Trophoblast cell (in vitro differentiated cells and primary cell): ENCODE measurements around the gene GATM.

Experiments used
- DNase-seq, 2 donors: peaks; one replicate each; pipeline ENCODE4 v3.0.0-alpha.2; 2016
- H2AFZ ChIP-seq: 2 replicates; pipeline ENCODE4 v1.6.1; 2013; ENCODE audit warnings: low read length, moderate library complexity, mild to moderate bottlenecking; ENCODE audit not compliant: insufficient read depth, poor library complexity
- H2AK5ac ChIP-seq: 2 replicates; pipeline ENCODE4 v1.6.1; 2013; ENCODE audit warnings: mild to moderate bottlenecking, low read length
- H2BK120ac ChIP-seq: 2 replicates; pipeline ENCODE4 v1.6.1; 2013; ENCODE audit warnings: low read length, mild to moderate bottlenecking, moderate library complexity; ENCODE audit not compliant: insufficient read depth, poor library complexity
- H2BK12ac ChIP-seq: 2 replicates; pipeline ENCODE4 v1.6.1; 2013; ENCODE audit warnings: mild to moderate bottlenecking, low read length, moderate library complexity
- H2BK5ac ChIP-seq: 2 replicates; pipeline ENCODE4 v1.6.1; 2013; ENCODE audit warnings: low read length, low read depth, moderate library complexity, mild to moderate bottlenecking; ENCODE audit not compliant: poor library complexity
- H3K14ac ChIP-seq: 2 replicates; pipeline ENCODE4 v1.6.1; 2013; ENCODE audit warnings: mild to moderate bottlenecking, low read length
- H3K18ac ChIP-seq: 2 replicates; pipeline ENCODE4 v1.6.1; 2013; ENCODE audit warnings: mild to moderate bottlenecking, low read length
- H3K23ac ChIP-seq: 2 replicates; pipeline ENCODE4 v1.6.1; 2013; ENCODE audit warnings: low read length
- H3K27ac ChIP-seq: 2 replicates; pipeline ENCODE4 v1.5.1; 2013; ENCODE audit warnings: low read depth, mild to moderate bottlenecking, inconsistent platforms, low read length, moderate library complexity
- H3K27me3 ChIP-seq: 2 replicates; pipeline ENCODE4 v1.6.1; 2013; ENCODE audit warnings: inconsistent platforms, mild to moderate bottlenecking, low read length, moderate library complexity; ENCODE audit not compliant: insufficient read depth
- H3K36me3 ChIP-seq, 2 experiments: 1 replicate in 1 of 2; 2 replicates in 1 of 2; pipeline ENCODE4 v1.6.1; 2013; ENCODE audit warnings: low read length in 2 of 2, mild to moderate bottlenecking in 2 of 2, moderate library complexity in 1 of 2; ENCODE audit not compliant: insufficient read depth in 2 of 2, control insufficient read depth in 1 of 2
- H3K4ac ChIP-seq: 2 replicates; pipeline ENCODE4 v1.6.1; 2013; ENCODE audit warnings: low read depth, mild to moderate bottlenecking, low read length, moderate library complexity
- H3K4me1 ChIP-seq, 2 experiments: 1 replicate in 1 of 2; 2 replicates in 1 of 2; pipeline ENCODE4 v1.6.1; 2013; ENCODE audit warnings: low read length in 2 of 2, mild to moderate bottlenecking in 2 of 2, moderate library complexity in 1 of 2; ENCODE audit not compliant: insufficient read depth in 2 of 2, control insufficient read depth in 1 of 2
- H3K4me2 ChIP-seq: 2 replicates; pipeline ENCODE4 v1.6.1; 2013; ENCODE audit warnings: inconsistent platforms, mild to moderate bottlenecking, low read length, moderate library complexity
- H3K4me3 ChIP-seq: 2 replicates; pipeline ENCODE4 v1.5.1; 2013; ENCODE audit warnings: mild to moderate bottlenecking, low read depth, low read length, inconsistent platforms
- H3K79me1 ChIP-seq: one replicate; pipeline ENCODE4 v1.6.1; 2013; ENCODE audit warnings: low read length
- H3K79me2 ChIP-seq: 2 replicates; pipeline ENCODE4 v1.6.1; 2013; ENCODE audit warnings: low read length, mild to moderate bottlenecking; ENCODE audit not compliant: control insufficient read depth, insufficient read depth, poor library complexity
- H3K9ac ChIP-seq: 2 replicates; pipeline ENCODE4 v1.6.1; 2013; ENCODE audit warnings: mild to moderate bottlenecking, low read length
- H3K9me3 ChIP-seq: 2 replicates; pipeline ENCODE4 v1.6.1; 2013; ENCODE audit warnings: low read depth, mild to moderate bottlenecking, control low read depth, inconsistent platforms, low read length; ENCODE audit not compliant: insufficient read depth
- H4K12ac ChIP-seq: 2 replicates; pipeline ENCODE4 v1.6.1; 2013; ENCODE audit warnings: low read depth, mild to moderate bottlenecking, low read length, moderate library complexity
- H4K8ac ChIP-seq: 2 replicates; pipeline ENCODE4 v1.6.1; 2013; ENCODE audit warnings: low read depth, mild to moderate bottlenecking, low read length, moderate library complexity
- H4K91ac ChIP-seq: one replicate; pipeline ENCODE4 v1.6.1; 2013; ENCODE audit warnings: low read depth, mild to moderate bottlenecking, low read length, moderate library complexity
- WGBS: extraction: QIAGEN DNeasy Blood & Tissue Kit; methylation state at CpG from one replicate; pipeline ENCODE4 v1.1.7; 2013; ENCODE audit warnings: missing lambda C conversion rate; ENCODE audit not compliant: insufficient read length, insufficient coverage; ENCODE audit errors: extremely low coverage; 5-methylcytosine and 5-hydroxymethylcytosine counted together

GATM gene

GRCh38 chr15:45363801-45364200, 14.5 kb downstream of the GATM start:
- Histone ChIP-seq H3K9me3 (no peaks in the 10 kb centered on the region), H3K23ac (no peak overlapping the region), H2BK5ac (no peak overlapping the region), H2AFZ (no peak overlapping the region), H3K4ac (no peak overlapping the region), H4K12ac (no peak overlapping the region), H3K79me1 (no peaks in the 10 kb centered on the region), H2BK12ac (no peak overlapping the region), H3K4me3 (no peak overlapping the region), H3K4me1 (no peaks in the 10 kb centered on the region), H3K27me3 (no peaks in the 10 kb centered on the region), H3K14ac (no peak overlapping the region), H3K4me2 (no peak overlapping the region), H3K79me2 (no peaks in the 10 kb centered on the region), H4K8ac (no peak overlapping the region), H3K36me3 (no peaks in the 10 kb centered on the region), H4K91ac (no peak overlapping the region), H3K18ac (no peak overlapping the region), H2BK120ac (no peak overlapping the region), H3K27ac (no peak overlapping the region), H3K9ac (no peak overlapping the region), H2AK5ac (no peak overlapping the region)
- no peak for DNase-seq
- WGBS: no CpG with 5 or more reads among the region's 3 CpGs

DNA sequence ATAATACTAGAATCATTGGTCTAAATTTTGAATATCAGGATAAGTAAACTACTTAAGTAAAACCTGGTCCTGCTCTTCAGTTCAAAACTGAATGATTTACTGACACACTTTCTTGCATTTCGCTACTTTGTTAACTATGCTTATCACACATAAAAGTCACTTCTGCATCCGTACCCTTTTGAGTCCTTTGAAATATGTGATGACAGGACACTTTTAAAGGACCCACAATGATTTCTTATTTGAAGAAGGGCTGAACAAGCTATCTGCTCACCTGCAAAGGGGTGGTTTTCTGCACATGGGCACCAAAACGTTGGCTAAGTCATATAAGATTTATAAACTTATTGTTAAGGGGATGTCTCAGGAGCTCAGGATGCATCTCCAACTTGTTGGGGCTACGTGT, 15.0 kb downstream of the GATM start:
- Histone ChIP-seq H3K4me3 (no peak overlapping the region), H3K27me3 (no peaks in the 10 kb centered on the region), H4K12ac (no peak overlapping the region), H3K14ac (no peak overlapping the region), H3K9ac (no peak overlapping the region), H4K91ac (no peak overlapping the region), H3K9me3 (no peaks in the 10 kb centered on the region), H3K79me1 (no peaks in the 10 kb centered on the region), H3K79me2 (no peaks in the 10 kb centered on the region), H2AK5ac (no peak overlapping the region), H2BK5ac (no peak overlapping the region), H3K36me3 (no peaks in the 10 kb centered on the region), H3K4me1 (no peaks in the 10 kb centered on the region), H3K18ac (no peak overlapping the region), H2BK12ac (no peak overlapping the region), H3K4me2 (no peak overlapping the region), H4K8ac (no peak overlapping the region), H3K27ac (no peak overlapping the region), H2AFZ (no peak overlapping the region), H2BK120ac (no peak overlapping the region), H3K4ac (no peak overlapping the region), H3K23ac (no peak overlapping the region)
- DNase-seq: no peak
- no CpG with 5 or more reads among the region's 4 CpGs for WGBS

DNA sequence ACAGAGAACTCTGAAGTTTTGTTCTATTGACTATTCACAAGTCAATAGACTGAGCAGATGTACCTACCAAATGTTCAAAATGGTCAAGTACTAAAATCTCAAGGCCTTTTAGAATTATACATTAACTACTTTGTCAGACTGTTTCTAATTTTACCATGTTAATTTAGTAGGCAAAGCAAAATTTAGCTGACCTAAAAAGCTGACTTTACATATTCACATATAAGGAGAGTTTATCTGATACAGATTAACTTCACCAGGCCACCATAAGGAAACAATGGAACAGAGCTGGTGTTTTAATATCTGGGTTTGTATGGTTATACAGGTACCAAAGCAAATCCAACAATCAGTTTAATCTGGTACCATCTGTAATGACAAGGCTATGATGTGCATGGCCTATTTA, 15.9 kb downstream of the GATM start:
- H3K4me3 ChIP-seq: no peak overlapping the region
- H3K27ac ChIP-seq: no peak overlapping the region
- H3K18ac ChIP-seq: no peak overlapping the region
- no peak overlapping the region for H3K4me2 ChIP-seq
- H2BK5ac ChIP-seq: no peak overlapping the region
- H2BK120ac ChIP-seq: no peak overlapping the region
- no peaks in the 10 kb centered on the region for H3K27me3 ChIP-seq
- no peak overlapping the region for H4K12ac ChIP-seq
- H3K4me1 ChIP-seq: no peaks in the 10 kb centered on the region
- H3K36me3 ChIP-seq: no peaks in the 10 kb centered on the region
- H3K9me3 ChIP-seq: no peaks in the 10 kb centered on the region
- H3K23ac ChIP-seq: no peak overlapping the region
- H2AFZ ChIP-seq: no peak overlapping the region
- DNase-seq: no peak
- no peak overlapping the region for H3K4ac ChIP-seq
- no peak overlapping the region for H3K14ac ChIP-seq
- H4K8ac ChIP-seq: no peak overlapping the region
- no peaks in the 10 kb centered on the region for H3K79me1 ChIP-seq
- H3K9ac ChIP-seq: no peak overlapping the region
- no peak overlapping the region for H2BK12ac ChIP-seq
- H3K79me2 ChIP-seq: no peaks in the 10 kb centered on the region
- H4K91ac ChIP-seq: no peak overlapping the region
- H2AK5ac ChIP-seq: no peak overlapping the region

GRCh38 chr15:45361878-45362277, 16.5 kb downstream of the GATM start:
- no CpG with 5 or more reads among the region's 7 CpGs for WGBS
- H3K4ac ChIP-seq: no peak overlapping the region
- no peak overlapping the region for H2AFZ ChIP-seq
- no peak overlapping the region for H3K18ac ChIP-seq
- H3K9ac ChIP-seq: no peak overlapping the region
- H3K4me3 ChIP-seq: no peak overlapping the region
- H3K36me3 ChIP-seq: no peaks in the 10 kb centered on the region
- H3K9me3 ChIP-seq: no peaks in the 10 kb centered on the region
- H3K4me1 ChIP-seq: no peaks in the 10 kb centered on the region
- H3K27ac ChIP-seq: no peak overlapping the region
- no peaks in the 10 kb centered on the region for H3K79me2 ChIP-seq
- H3K14ac ChIP-seq: no peak overlapping the region
- H2BK120ac ChIP-seq: no peak overlapping the region
- no peaks in the 10 kb centered on the region for H3K79me1 ChIP-seq
- no peak overlapping the region for H3K4me2 ChIP-seq
- no peak overlapping the region for H2AK5ac ChIP-seq
- H3K23ac ChIP-seq: no peak overlapping the region
- no peak overlapping the region for H2BK5ac ChIP-seq
- no peak overlapping the region for H4K91ac ChIP-seq
- H3K27me3 ChIP-seq: no peaks in the 10 kb centered on the region
- no peak overlapping the region for H2BK12ac ChIP-seq
- H4K8ac ChIP-seq: no peak overlapping the region
- no peak overlapping the region for H4K12ac ChIP-seq
- no peak for DNase-seq

- Histone ChIP-seq H3K18ac (no peak overlapping the region), H3K27ac (no peak overlapping the region), H3K23ac (no peak overlapping the region), H4K91ac (no peak overlapping the region), H2BK12ac (no peak overlapping the region), H4K12ac (no peak overlapping the region), H4K8ac (no peak overlapping the region), H3K36me3 (no peaks in the 10 kb centered on the region), H3K4me1 (no peaks in the 10 kb centered on the region), H3K79me2 (no peaks in the 10 kb centered on the region), H3K9me3 (peaks cover 2% of the 10 kb centered on the region), H3K79me1 (no peaks in the 10 kb centered on the region), H2BK5ac (no peak overlapping the region), H3K4me2 (no peak overlapping the region), H3K4ac (no peak overlapping the region), H3K14ac (no peak overlapping the region), H3K27me3 (no peaks in the 10 kb centered on the region), H3K4me3 (no peak overlapping the region), H2BK120ac (no peak overlapping the region), H2AFZ (no peak overlapping the region), H3K9ac (no peak overlapping the region), H2AK5ac (no peak overlapping the region)
- WGBS: no CpG with 5 or more reads among the region's 2 CpGs
- peak in 1 of 2 donors; percentile 37 for DNase-seq
These were observed 22.5 kb downstream of the GATM start for GRCh38 chr15:45355860-45356259.
